Dendritic cell treated with granulocyte-macrophage colony-stimulating factor and Interleukin-4, amounts not matched to agents 40 ng/mL and 50 ng/mL, for 4 days (primary cell): ENCODE results near the gene PKP1.

Experiments
- H3K27ac Mint-ChIP-seq: one replicate; pipeline ENCODE4 v1.8.0; 2022; ENCODE audit warnings: mild to moderate bottlenecking, mixed read lengths
- H3K27me3 Mint-ChIP-seq: one replicate; pipeline ENCODE4 v1.8.0; 2022; ENCODE audit warnings: mild to moderate bottlenecking, mixed read lengths
- H3K36me3 Mint-ChIP-seq: one replicate; pipeline ENCODE4 v1.8.0; 2022; ENCODE audit warnings: low read depth, mixed read lengths
- H3K4me1 Mint-ChIP-seq: one replicate; pipeline ENCODE4 v1.8.0; 2022; ENCODE audit warnings: low read depth, mixed read lengths
- H3K4me3 Mint-ChIP-seq: one replicate; pipeline ENCODE4 v1.8.0; 2022; ENCODE audit warnings: mild to moderate bottlenecking, moderate library complexity, mixed read lengths
- H3K9me3 Mint-ChIP-seq: one replicate; pipeline ENCODE4 v1.8.0; 2022; ENCODE audit warnings: mixed read lengths
- intact Hi-C: fragments of 100-400 bp; cut with micrococcal nuclease; formaldehyde crosslinking; loops from one replicate; pipeline ENCODE4 v1.15.0; 2022

PKP1 gene

DNA sequence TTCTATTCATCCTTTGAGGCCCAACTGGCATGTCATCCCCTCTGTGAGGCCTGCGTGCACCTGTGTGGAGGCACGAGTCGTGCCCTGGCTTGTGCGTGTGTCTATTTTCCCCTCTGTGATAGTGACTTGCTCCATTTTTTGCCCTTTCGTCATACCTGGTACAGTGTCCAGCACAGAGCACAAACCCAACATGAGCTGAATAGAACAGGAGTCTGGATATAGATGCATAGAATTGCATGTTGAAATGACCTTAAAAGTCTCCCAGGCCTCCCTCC lies 61.7 kb downstream of the PKP1 start:
- H3K27ac Mint-ChIP-seq: no peak overlapping the region
- no peaks in the 10 kb centered on the region for H3K36me3 Mint-ChIP-seq
- H3K27me3 Mint-ChIP-seq: peaks cover 20% of the 10 kb centered on the region
- H3K4me1 Mint-ChIP-seq: no peaks in the 10 kb centered on the region
- no peaks in the 10 kb centered on the region for H3K9me3 Mint-ChIP-seq
- intact Hi-C loops: loop anchor here (5.0 kb wide), 1 partner anchor 93 kb away; no protein-coding TSS in a partner anchor
- no peak overlapping the region for H3K4me3 Mint-ChIP-seq

DNA sequence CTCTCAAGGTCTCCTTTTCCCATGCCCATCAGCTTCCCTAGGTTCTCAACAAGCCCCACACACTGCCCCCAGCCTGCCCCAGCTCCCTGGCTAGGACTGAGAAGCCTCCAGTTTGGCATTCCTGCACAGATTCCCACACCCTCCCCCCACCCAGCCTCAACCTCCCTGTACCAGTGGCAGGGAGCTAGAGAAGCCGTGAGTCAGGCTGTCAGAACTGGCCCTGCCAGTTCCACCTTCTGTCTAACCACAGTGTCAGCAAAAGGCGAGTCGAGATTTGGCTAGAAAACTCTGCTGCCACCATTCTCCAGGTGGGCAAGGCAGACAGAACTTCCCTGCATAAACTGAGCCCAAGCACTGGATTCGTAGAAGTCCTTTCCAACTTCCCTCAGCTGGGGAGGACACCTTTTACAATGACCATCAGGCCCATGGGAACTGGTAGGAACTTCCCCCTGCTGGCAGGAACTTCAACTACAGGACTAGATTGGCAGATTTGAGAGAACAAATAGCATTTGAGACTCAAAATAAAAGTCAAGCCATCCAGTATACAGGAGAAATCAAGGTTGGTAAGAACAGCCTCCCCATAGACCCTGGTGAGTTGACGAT lies 63.1 kb downstream of the PKP1 start:
- Mint-ChIP-seq H3K27ac (no peak overlapping the region), H3K9me3 (no peaks in the 10 kb centered on the region), H3K4me1 (no peaks in the 10 kb centered on the region), H3K4me3 (no peak overlapping the region), H3K27me3 (peaks cover 16% of the 10 kb centered on the region), H3K36me3 (no peaks in the 10 kb centered on the region)
- intact Hi-C loops: loop anchor here (5.0 kb wide), 1 partner anchor 94 kb away; no protein-coding TSS in a partner anchor

DNA sequence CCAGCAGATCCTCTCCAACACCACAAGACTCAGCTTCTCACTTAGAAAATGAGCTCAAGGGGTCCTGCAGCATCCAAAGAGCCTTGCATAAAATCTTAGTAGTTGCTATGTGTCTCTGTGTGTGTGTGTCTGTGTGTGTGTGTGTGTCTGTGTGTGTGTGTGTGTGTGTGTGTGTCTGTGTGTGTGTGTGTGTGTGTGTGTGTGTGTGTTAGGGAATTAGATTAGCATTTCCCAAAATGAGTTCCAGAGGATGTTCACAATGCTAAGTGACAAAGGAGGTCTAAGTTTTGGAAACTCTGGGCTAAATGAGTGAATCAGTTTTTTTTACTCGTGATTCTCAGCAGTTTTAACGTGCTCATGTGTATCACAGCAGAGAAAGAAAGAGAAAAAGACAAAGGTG lies 63.7 kb downstream of the PKP1 start:
- Mint-ChIP-seq H3K9me3 (no peaks in the 10 kb centered on the region), H3K4me3 (no peak overlapping the region), H3K27me3 (peaks cover 17% of the 10 kb centered on the region), H3K27ac (no peak overlapping the region), H3K4me1 (no peaks in the 10 kb centered on the region), H3K36me3 (no peaks in the 10 kb centered on the region)
- intact Hi-C loops: loop anchor here (5.0 kb wide), 1 partner anchor 95 kb away; no protein-coding TSS in a partner anchor

DNA sequence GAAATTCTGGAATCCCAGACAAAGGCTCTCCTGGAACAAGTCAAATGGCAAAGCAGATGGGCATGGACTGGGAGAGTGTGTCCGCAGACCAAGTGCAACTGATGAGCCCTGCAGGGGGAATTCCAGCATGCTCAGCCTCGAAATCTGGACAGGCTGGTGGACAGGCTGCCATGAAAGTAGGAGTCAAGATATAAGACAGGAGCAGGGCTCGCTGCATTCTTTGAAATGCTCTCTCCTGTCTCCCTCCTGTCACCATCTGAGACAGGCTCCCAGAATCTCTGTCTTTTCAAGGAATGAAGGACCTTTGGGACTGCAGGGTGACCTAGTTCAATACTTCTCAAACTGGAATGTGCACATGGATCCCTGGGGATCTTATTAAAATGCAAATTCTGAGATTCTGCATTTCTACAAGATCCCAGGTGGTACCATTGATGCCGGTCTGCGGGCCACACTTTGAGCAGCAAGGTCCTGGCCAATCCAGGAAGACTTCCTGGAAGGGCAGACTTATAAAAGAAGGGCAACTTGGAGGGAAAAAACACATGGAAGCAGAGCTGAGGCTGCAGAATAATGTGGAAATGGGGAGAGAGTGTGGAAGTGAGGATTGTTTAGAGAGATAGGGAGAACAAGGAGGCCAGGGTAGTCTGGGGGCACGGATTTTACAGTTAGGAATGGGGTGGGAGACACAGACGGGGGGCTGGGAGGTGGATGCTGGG lies 64.3 kb downstream of the PKP1 start:
- Mint-ChIP-seq H3K27me3 (peaks cover 17% of the 10 kb centered on the region), H3K27ac (no peak overlapping the region), H3K9me3 (no peaks in the 10 kb centered on the region), H3K4me1 (no peaks in the 10 kb centered on the region), H3K36me3 (no peaks in the 10 kb centered on the region), H3K4me3 (no peak overlapping the region)
- intact Hi-C loops: loop anchor here (5.0 kb wide), 1 partner anchor 95 kb away; no protein-coding TSS in a partner anchor

DNA sequence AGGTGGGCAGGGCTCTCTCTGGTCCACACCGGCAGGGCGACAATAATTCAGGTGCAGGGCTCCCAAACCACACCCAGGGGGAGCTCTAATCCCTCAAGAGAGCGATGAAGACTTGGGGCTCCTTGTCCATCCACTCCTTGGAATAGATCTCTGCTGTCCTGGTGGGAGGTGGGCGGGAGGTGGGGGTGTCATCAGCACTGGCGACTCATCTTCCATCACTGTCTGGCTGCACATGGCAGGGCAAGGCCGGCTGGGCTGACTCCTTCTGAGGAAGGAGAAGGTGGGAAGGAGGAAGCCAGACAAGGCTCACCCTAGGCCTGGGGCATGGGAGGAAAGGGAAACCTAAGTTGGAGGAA lies 64.9 kb downstream of the PKP1 start:
- H3K4me3 Mint-ChIP-seq: no peak overlapping the region
- no peak overlapping the region for H3K27ac Mint-ChIP-seq
- H3K27me3 Mint-ChIP-seq: peaks cover 17% of the 10 kb centered on the region
- intact Hi-C loops: loop anchor here (5.0 kb wide), 1 partner anchor 96 kb away; no protein-coding TSS in a partner anchor
- H3K4me1 Mint-ChIP-seq: no peaks in the 10 kb centered on the region
- no peaks in the 10 kb centered on the region for H3K36me3 Mint-ChIP-seq
- no peaks in the 10 kb centered on the region for H3K9me3 Mint-ChIP-seq

DNA sequence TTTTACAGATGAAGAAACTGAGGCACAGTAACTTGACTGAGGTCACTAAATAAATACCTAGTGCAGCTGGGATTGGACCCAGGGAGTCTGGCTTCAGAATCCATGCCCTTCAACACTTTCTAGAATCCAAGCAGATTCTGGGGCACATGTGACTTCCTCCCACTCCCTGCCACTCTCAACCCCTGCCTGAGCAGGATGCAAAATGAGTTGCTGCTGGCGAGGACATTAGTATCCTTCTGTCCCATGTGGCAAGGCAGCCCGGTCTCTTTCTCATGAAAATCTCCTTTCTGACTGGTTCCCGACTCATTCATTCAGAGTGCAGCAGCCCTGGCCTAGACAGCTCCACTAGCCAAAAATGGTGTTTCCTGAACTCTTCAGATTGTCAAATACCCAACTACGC lies 65.8 kb downstream of the PKP1 start:
- no peak overlapping the region for H3K4me3 Mint-ChIP-seq
- H3K27ac Mint-ChIP-seq: no peak overlapping the region
- H3K36me3 Mint-ChIP-seq: no peaks in the 10 kb centered on the region
- no peaks in the 10 kb centered on the region for H3K9me3 Mint-ChIP-seq
- no peaks in the 10 kb centered on the region for H3K4me1 Mint-ChIP-seq
- H3K27me3 Mint-ChIP-seq: peaks cover 20% of the 10 kb centered on the region
- intact Hi-C loops: loop anchor here (5.0 kb wide), 1 partner anchor 97 kb away; no protein-coding TSS in a partner anchor

DNA sequence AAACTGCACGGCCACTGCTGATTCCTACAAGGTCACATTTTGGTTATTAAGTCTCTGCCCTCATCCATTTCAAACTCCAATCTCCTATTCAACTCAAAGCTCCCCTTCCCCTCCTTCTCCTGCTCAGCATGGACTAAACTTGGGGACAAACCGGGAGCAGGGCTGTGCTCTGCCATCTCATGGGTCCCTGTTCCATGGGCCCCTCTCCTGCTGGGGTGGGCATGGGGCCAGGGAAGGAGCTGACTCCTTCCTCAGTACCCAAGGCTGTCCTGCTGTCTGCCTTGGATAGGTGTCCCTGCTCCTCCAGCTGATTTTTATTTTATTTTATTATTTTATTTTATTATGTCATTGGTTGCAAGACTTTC lies 67.0 kb downstream of the PKP1 start:
- no peaks in the 10 kb centered on the region for H3K4me1 Mint-ChIP-seq
- H3K36me3 Mint-ChIP-seq: no peaks in the 10 kb centered on the region
- no peak overlapping the region for H3K4me3 Mint-ChIP-seq
- intact Hi-C loops: no loop called here
- H3K9me3 Mint-ChIP-seq: no peaks in the 10 kb centered on the region
- no peak overlapping the region for H3K27ac Mint-ChIP-seq
- H3K27me3 Mint-ChIP-seq: peaks cover 16% of the 10 kb centered on the region

DNA sequence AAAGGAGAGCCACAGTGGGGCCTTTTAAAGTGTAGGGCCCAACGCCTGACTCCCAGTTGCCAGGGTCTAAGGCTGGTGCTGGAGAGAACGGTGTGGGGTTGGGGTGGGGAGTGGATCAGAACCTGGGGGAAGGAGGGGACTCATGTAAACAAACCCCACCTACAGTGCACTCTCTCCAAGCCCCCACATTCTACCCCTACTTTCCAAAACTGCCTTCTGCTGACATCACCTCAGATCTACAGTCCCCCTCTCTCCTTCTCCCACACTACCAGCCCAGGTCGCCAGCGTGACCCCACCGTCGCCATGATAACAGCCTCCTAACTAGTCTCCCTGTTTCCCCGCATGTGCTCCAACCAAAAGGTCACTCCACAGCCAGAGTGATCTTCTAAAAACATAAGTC lies 67.6 kb downstream of the PKP1 start:
- Mint-ChIP-seq H3K36me3 (no peaks in the 10 kb centered on the region), H3K4me3 (no peak overlapping the region), H3K4me1 (no peaks in the 10 kb centered on the region), H3K9me3 (no peaks in the 10 kb centered on the region), H3K27me3 (peaks cover 18% of the 10 kb centered on the region), H3K27ac (no peak overlapping the region)
- intact Hi-C loops: no loop called here

DNA sequence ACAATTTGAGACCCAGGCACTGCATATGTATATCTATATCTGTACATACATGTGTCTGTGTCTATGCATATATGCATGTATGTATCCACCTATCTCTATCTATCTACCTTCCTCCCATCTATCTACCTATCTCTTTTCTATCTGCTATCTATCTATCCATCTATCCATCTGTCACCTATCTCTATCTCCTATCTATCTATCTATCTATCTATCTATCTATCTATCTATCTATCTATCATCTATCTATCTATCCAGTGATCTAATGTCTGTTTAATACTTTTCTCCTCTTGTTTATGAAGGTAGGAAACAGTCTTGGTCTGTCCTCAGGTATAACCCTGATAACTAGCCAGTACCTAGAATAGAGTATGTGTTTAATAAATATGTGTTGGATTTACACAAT lies 68.3 kb downstream of the PKP1 start:
- Mint-ChIP-seq H3K36me3 (no peaks in the 10 kb centered on the region), H3K27me3 (peaks cover 18% of the 10 kb centered on the region), H3K4me3 (no peak overlapping the region), H3K9me3 (no peaks in the 10 kb centered on the region), H3K27ac (no peak overlapping the region), H3K4me1 (no peaks in the 10 kb centered on the region)
- intact Hi-C loops: no loop called here

DNA sequence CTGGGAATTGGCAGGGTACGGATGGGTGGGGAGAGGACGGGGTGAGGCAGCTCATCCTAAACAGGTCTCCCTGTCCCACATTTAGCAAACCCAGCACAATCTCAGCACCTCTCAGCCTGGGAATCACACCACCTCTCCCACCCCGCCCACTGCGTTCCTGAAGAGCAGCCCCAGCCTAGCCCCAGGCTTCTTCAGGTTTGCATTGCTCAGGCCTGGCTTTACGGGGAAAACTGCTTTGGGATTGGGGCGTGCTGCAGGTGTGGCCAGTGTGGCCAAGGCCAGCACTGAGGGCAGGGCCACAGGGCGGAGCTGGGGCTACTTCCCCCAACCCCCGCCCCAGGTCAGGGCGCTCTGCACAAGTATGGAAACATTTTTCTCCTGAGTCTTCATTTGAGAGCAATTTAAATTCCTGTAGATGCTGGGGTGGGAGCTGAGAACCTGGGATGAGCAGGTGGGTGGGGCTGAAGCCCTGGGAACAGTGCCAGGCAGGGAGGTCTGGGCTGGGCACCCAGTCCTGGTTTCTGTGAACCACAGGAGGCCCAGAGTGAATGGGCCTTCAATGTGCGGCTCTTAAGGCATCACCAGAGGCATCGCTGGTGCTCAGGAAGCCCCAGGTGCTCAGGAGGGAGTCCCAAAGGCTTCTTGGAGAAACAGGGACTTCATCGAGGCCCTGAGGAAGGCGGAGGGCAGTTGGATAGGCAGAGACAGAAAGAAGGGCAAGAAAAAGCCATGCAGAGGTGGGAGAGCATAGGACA lies 70.1 kb downstream of the PKP1 start:
- Mint-ChIP-seq H3K27me3 (peaks cover 13% of the 10 kb centered on the region), H3K9me3 (no peaks in the 10 kb centered on the region), H3K4me1 (no peaks in the 10 kb centered on the region), H3K4me3 (no peak overlapping the region), H3K36me3 (no peaks in the 10 kb centered on the region), H3K27ac (no peak overlapping the region)
- intact Hi-C loops: no loop called here

DNA sequence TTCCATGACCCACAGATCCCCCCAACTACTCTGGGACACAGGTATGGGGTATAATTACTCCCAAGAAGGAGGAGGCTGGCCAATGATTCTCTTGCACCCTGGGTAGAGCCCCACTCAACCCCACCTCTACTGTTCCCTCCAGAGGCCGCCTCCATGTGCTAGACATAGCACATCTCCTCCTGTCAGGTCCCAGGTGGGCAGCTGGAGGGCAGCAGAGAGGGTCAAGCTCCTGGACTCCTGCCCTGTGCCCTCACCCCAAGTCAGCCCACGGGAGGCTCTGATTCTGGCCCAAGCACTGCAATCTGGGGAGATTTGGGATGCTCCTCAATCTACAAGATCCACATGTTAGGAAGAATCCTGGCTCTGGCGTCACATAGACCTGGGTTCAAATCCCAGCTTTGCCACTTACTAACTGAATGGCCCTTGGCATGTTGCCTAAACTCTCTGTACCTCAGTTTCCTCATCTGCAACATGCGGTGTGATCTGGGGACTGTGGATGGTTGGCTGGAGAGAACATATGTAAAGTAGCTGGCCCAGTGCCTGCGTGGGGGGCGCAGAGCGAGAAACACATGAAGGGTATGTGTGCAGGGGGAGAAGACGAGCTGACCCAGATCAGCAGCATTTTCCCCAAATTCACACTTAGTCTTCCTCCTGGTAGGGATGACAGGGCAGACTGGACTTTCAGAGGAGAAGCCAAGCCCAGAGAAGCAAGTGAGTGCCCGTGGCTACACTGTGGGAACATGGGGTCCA lies 71.0 kb downstream of the PKP1 start:
- H3K27me3 Mint-ChIP-seq: peaks cover 15% of the 10 kb centered on the region
- intact Hi-C loops: no loop called here

DNA sequence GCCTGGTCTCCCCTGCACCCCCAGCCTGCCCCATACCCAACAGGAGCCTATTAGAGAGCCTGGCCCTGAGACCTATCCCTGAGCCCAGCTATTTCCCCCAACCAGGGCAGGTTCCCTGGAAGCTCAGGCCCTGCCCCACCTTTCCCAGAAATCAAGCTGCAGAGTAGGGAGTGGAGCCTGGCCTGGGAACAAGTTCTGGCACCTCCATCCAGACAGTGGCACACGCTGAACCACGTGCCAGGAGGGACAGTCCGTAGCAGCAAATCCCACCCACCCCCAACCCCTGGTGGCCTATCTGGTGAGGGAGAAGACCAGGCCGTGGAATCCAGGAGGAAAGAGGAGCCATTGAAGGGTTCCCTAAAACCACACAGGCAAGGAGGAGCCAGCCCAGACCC lies 71.6 kb downstream of the PKP1 start:
- intact Hi-C loops: no loop called here
- no peak overlapping the region for H3K4me3 Mint-ChIP-seq
- H3K4me1 Mint-ChIP-seq: no peaks in the 10 kb centered on the region
- H3K9me3 Mint-ChIP-seq: no peaks in the 10 kb centered on the region
- H3K27ac Mint-ChIP-seq: no peak overlapping the region
- peaks cover 13% of the 10 kb centered on the region for H3K27me3 Mint-ChIP-seq
- H3K36me3 Mint-ChIP-seq: no peaks in the 10 kb centered on the region

More for the DNA sequence above, 71.0 kb downstream of the PKP1 start:
- H3K36me3 Mint-ChIP-seq: no peaks in the 10 kb centered on the region
- H3K27ac Mint-ChIP-seq: no peak overlapping the region
- H3K4me3 Mint-ChIP-seq: no peak overlapping the region
- H3K9me3 Mint-ChIP-seq: no peaks in the 10 kb centered on the region
- H3K4me1 Mint-ChIP-seq: no peaks in the 10 kb centered on the region

DNA sequence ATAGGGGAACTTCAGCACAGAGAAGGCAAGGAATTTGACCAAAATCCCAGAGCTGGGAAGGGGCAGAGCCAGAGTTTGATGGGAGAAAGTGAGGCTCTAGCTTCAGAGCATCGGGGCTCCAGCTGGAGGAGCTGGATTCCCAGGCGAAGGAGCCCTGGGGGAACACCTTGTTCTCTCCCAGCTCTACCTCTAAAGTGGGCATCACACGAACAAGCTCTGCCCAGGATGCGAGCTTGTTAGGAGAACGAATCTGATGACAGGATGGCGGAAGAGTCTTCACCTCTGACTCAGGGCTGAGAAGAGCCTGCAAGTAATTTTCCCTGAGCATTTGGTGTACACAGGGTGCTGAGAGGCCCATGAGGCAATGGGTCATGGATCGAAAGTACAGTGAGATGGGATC lies 72.2 kb downstream of the PKP1 start:
- Mint-ChIP-seq H3K4me1 (no peaks in the 10 kb centered on the region), H3K4me3 (no peak overlapping the region), H3K36me3 (no peaks in the 10 kb centered on the region), H3K27me3 (peaks cover 13% of the 10 kb centered on the region), H3K9me3 (no peaks in the 10 kb centered on the region), H3K27ac (no peak overlapping the region)
- intact Hi-C loops: no loop called here

DNA sequence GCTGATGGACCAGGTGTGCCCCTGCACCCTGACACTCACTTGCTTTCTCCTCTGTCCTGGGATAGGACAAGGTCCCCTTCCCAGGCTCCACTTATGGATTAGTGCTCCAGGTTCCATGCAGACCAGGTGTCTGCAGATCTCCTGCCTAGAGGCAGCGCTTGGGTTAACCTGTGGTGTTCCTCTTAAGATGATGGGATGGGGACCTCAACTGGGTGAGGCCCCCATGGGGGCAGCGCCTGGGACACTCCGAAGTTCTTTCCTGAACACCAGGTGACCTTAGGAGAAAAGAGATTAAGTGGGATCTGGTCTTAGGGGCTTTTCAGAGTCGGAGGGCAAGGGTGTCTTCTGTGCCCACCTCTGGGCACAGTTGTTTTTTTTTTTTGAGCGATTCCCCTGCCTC lies 72.9 kb downstream of the PKP1 start:
- no peak overlapping the region for H3K27ac Mint-ChIP-seq
- intact Hi-C loops: no loop called here
- peaks cover 9% of the 10 kb centered on the region for H3K27me3 Mint-ChIP-seq
- no peak overlapping the region for H3K4me3 Mint-ChIP-seq
- H3K36me3 Mint-ChIP-seq: no peaks in the 10 kb centered on the region
- H3K4me1 Mint-ChIP-seq: no peaks in the 10 kb centered on the region
- no peaks in the 10 kb centered on the region for H3K9me3 Mint-ChIP-seq
